AG04449 (cell line): ENCODE data around the gene MATR3.

ENCODE experiments used
- CTCF ChIA-PET: fragments of 350-600 bp; formaldehyde crosslinking; extraction: SDS; loops from one replicate; lab custom pipeline; 2021; ENCODE audit warnings: antibody characterized with exemption; lab: Yijun Ruan, JAX
- POLR2A ChIA-PET: fragments of 400-600, 350-600 bp; formaldehyde crosslinking; extraction: SDS; loops from one replicate; lab custom pipeline; 2020; ENCODE audit warnings: antibody characterized with exemption, inconsistent platforms; lab: Yijun Ruan, JAX
- DNase-seq: peaks from one replicate; pipeline ENCODE4 v3.0.0-alpha.2; 2010; ENCODE audit warnings: low read depth, low spot score
- H3K4me3 ChIP-seq: 2 replicates; pipeline ENCODE4 v1.5.1; 2011; ENCODE audit warnings: low read depth, mild to moderate bottlenecking, control low read depth, low read length
- TF ChIP-seq, protein P1 (sequence below): IDR thresholded peaks from one replicate; pipeline ENCODE4 v1.5.1; 2011; ENCODE audit warnings: mild to moderate bottlenecking, moderate library complexity, low read length, control low read depth, inconsistent platforms; ENCODE audit not compliant: insufficient read depth; ENCODE audit errors: missing control alignments

Gene MATR3

DNA sequence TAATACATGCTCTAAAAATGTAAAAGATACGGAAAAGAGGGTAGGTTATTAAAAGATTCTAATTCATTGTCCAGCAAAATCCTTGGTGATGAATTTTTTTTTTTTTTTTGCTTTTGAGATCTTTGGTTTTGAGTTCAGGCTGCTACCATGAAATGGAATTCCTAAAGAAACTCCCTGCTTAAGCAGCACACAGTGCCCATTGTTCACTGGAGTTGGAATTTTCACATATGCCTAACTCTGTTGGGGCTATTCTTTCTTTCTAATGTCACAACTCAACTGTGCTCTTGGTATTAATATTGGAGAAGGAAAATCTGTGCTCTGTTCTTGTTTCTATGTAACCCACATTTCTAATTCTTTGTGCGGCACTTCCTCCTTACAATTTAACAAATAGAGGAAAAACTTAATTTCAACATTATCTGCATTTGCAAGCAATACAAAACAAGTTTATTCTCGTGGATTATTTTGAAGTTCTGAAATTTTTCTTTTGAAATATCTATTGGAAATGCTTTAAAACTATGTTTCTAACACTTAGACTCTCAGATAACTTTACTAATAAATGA is 21.6 kb downstream of the MATR3 start:
- TF ChIP-seq, protein P1, sequence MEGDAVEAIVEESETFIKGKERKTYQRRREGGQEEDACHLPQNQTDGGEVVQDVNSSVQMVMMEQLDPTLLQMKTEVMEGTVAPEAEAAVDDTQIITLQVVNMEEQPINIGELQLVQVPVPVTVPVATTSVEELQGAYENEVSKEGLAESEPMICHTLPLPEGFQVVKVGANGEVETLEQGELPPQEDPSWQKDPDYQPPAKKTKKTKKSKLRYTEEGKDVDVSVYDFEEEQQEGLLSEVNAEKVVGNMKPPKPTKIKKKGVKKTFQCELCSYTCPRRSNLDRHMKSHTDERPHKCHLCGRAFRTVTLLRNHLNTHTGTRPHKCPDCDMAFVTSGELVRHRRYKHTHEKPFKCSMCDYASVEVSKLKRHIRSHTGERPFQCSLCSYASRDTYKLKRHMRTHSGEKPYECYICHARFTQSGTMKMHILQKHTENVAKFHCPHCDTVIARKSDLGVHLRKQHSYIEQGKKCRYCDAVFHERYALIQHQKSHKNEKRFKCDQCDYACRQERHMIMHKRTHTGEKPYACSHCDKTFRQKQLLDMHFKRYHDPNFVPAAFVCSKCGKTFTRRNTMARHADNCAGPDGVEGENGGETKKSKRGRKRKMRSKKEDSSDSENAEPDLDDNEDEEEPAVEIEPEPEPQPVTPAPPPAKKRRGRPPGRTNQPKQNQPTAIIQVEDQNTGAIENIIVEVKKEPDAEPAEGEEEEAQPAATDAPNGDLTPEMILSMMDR: no peak
- CTCF ChIA-PET: interaction anchor here (1.0 kb wide), 1 partner anchor 22 kb away, joined by 4 read pairs; the partner anchor contains the start of gene MATR3
- no peak overlapping the region for H3K4me3 ChIP-seq
- DNase-seq: no peak
- POLR2A ChIA-PET: no interaction called here

DNA sequence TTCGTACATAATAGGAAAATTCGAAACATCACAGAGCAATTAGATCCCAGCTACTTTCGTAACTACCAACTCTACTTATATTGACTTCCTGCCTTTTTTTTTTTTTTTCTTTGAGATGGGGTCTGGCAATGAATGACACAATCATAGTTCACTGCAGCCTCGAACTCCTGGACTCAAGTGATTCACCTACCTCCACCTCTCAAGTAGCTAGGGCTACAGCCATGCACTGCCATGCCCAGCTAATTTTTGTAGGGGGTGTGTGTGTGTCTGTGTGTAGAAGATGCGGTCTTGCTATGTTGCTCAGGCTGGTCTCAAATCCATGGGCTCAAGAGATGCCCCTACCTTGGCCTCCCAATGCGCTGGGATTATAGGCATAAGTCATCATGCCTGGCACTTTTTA is 42.3 kb downstream of the MATR3 start:
- TF ChIP-seq, protein P1: no peak
- H3K4me3 ChIP-seq: no peak overlapping the region
- CTCF ChIA-PET: interaction anchor here (0.6 kb wide), 1 partner anchor 60 kb away, joined by 4 read pairs; no protein-coding TSS in a partner anchor
- DNase-seq: no peak
- POLR2A ChIA-PET: no interaction called here

DNA sequence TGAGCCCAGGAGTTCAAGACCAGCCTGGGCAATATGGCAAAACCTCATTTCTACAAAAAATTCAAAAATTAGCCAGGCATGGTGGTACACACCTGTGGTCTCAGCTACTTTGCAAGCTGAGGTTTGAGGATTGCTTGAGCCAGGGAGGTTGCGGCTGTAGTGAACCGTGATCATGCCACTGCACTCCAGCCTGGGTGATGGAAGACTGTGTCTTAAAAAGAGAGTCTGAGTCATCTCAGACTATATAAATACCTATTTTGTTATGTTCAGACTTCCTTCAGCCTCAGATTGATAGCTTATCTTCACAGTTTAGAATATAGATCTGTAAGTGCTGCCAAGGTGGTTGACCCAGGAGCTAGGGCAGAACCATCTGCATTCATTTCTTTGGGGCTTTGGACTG is 46.5 kb downstream of the MATR3 start:
- TF ChIP-seq, protein P1: no peak
- POLR2A ChIA-PET: no interaction called here
- H3K4me3 ChIP-seq: no peak overlapping the region
- no peak for DNase-seq
- CTCF ChIA-PET: interaction anchor here (1.0 to 2.8 kb wide), 5 partner anchors 8 to 64 kb away, joined by 3 to 29 read pairs (median 4); no protein-coding TSS in a partner anchor

DNA sequence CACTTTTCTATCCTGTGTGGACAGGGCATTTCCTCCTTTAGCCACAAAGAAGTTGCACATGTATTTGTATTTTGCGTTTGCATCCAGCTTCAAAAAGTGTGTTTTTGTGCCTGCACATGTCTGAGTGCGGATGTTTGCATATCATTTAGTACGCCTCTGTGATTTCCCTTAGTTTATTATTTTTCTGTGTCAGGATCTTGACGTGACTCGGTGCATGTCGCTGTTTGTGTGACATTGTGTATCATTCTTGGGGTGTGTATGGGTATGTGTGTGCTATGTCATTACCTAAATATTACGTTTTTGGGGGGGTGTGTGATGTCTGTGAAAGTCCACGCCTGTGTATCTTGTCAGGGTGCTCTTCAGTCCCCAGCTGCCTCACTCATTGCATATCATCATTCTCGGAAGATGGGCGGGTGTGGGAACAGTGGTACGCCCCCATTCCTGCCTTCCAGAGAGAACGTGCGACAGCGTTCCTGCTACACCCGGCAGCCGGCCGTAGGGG is 47.7 kb downstream of the MATR3 start:
- CTCF ChIA-PET: interaction anchor here (0.6 to 2.8 kb wide), 15 partner anchors 9 to 798 kb away, joined by 3 to 29 read pairs (median 4); partner anchors contain the start of gene ETF1
- H3K4me3 ChIP-seq: peak overlapping the region; percentile 100
- TF ChIP-seq, protein P1: no peak
- POLR2A ChIA-PET: interaction anchor here (0.7 to 1.8 kb wide), 6 partner anchors 14 to 766 kb away, joined by 3 to 20 read pairs (median 3); partner anchors contain the start of genes HSPA9 and MATR3
- no peak for DNase-seq

DNA sequence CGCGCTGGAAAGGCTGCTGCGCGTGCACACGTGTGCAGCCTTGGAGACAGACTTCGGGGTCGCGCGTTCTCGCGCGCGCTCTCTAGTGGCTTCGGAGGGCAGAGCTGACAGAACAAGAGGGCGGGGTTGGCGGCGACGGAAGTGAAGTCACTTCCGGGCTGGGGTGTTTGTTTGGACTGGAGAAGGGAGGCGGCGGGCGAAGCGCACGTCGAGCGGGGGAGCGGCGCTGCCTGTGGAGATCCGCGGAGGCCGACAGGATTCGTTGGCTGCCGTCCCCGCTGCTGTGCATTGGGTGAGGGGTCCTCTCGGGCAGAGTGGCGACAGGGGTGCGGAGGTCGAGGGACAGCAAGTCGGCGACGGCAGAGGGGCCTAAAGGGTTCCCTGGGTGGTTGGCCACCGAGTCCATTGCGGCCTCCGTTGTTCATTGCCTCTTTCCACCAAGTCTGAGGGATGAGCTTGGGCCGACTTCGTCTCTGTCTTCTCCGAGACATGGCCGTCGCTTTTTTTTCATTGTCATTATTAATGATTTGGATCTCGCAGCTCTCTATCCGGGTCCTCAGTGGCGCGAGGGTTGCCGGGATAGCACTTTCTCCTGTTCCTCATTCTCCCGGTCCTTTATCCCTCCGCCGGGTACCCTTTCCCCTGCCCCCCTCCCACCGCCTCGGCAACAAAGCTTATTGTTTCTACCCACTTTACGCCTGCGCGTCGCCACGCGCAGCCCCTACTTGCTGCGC is 48.3 kb downstream of the MATR3 start, which contains the start of gene PAIP2:
Gene PAIP2 (plus strand): TSS at position 166 of the 734 bp plus-strand sequence. CDS start 21,931 bp downstream, outside the sequence.
- ChIA-PET POLR2A (interaction anchor here (0.6 to 1.8 kb wide), 10 partner anchors 14 to 766 kb away, joined by 3 to 20 read pairs (median 4); partner anchors contain the start of genes HSPA9, MATR3 and UBE2D2), CTCF (interaction anchor here (0.6 to 2.8 kb wide), 22 partner anchors 9 to 798 kb away, joined by 3 to 29 read pairs (median 3); partner anchors contain the start of gene ETF1)
- TF ChIP-seq, protein P1: peak; percentile 85
- H3K4me3 ChIP-seq: peak within 1 kb of the TSS; percentile 100
- DNase-seq: peak; percentile 85
